Type B pancreatic cell (in vitro differentiated cells): ENCODE measurements around the gene DCLRE1B. TPM values are rescaled to one million over a fixed set of nuclear protein-coding genes. Genes with fewer than 3 reads are reported as not detected.

Source experiments
- DNase-seq: peaks from one replicate; pipeline ENCODE4 v3.0.0; 2021; ENCODE audit warnings: mixed read lengths; ENCODE audit not compliant: unreplicated experiment; ENCODE audit errors: extremely low spot score
- H3K27ac Mint-ChIP-seq: 2 replicates; pipeline ENCODE4 v1.8.0; 2021; ENCODE audit warnings: mild to moderate bottlenecking, mixed read lengths
- H3K27me3 Mint-ChIP-seq: 2 replicates; pipeline ENCODE4 v1.8.0; 2021; ENCODE audit warnings: mixed read lengths
- H3K36me3 Mint-ChIP-seq: 2 replicates; pipeline ENCODE4 v1.8.0; 2021; ENCODE audit warnings: mixed read lengths
- H3K4me1 Mint-ChIP-seq: one replicate; pipeline ENCODE4 v1.8.0; 2021; ENCODE audit warnings: mixed read lengths; ENCODE audit not compliant: unreplicated experiment
- H3K4me3 Mint-ChIP-seq: 2 replicates; pipeline ENCODE4 v1.8.0; 2021; ENCODE audit warnings: mild to moderate bottlenecking, mixed read lengths
- H3K9me3 Mint-ChIP-seq: 2 replicates; pipeline ENCODE4 v1.8.0; 2021; ENCODE audit warnings: mixed read lengths
- CTCF ChIP-seq: fragments of 200-600 bp; sonication (generic); conservative IDR thresholded peaks from 2 replicates; pipeline ENCODE4 v1.5.0; 2021; ENCODE audit warnings: antibody characterized with exemption, mild to moderate bottlenecking
- total RNA-seq: library from RNA; stranded (reverse); gene quantifications from 2 replicates; pipeline ENCODE4 v1.2.1, GENCODE V29; 2021; ENCODE audit warnings: low replicate concordance

The DCLRE1B gene
- total RNA-seq, 1 donor from 2014 or later: 16.0 TPM

DNA sequence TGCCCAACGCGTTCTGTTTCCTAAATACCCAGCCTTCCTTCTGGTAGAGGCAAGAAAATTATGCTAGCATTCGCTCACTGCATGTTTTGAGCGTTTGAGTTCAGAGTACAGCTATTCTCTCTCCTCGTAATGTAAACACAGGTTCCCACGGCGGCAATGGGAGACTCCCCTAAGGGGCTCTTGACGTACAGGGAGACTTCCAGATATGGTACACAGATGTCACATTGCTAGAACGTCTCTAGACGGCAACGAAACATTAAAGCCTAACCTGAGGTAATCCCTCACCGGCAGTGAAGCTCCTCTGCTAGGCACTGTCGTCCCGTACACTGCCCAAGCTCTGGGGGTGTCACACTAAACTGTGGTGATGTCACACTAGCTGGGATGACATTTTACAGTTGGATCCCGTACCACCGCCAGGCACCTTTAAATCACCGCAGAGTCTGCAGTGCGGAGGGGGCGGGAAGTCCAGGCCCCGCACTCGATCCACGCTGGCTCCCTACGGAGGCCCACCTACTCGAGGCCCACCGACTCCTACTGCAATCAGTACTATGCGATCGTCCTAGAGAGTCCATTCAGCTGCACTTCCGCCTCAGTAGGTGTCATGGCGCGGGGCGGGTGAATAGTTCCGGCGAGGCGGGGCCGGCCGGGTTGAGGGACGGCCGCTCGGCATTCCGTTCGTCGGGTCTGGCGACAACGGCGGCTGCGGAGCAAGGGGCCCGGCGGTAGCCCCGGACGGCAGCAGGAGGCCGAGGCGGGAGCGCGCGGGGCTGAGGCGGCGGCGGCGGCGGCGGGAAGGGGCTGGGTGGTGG lies 24.0 kb downstream of the DCLRE1B start, which contains the start of gene HIPK1:
Gene HIPK1 (plus strand): TSS at position 384 of the 809 bp plus-strand sequence.
- Mint-ChIP-seq H3K36me3 (no peaks in the 10 kb centered on the region), H3K27ac (peak within 1 kb of the TSS; percentile 99), H3K4me3 (peak within 1 kb of the TSS; percentile 98), H3K27me3 (peaks cover 6% of the 10 kb centered on the region), H3K9me3 (no peaks in the 10 kb centered on the region), H3K4me1 (peaks cover 39% of the 10 kb centered on the region)
- no peak for TF ChIP-seq CTCF
- DNase-seq: peak; percentile 94

- H3K36me3 Mint-ChIP-seq: no peaks in the 10 kb centered on the region
- H3K4me3 Mint-ChIP-seq: peak overlapping the region; percentile 97
- peaks cover 42% of the 10 kb centered on the region for H3K4me1 Mint-ChIP-seq
- peak; percentile 23 for TF ChIP-seq CTCF
- H3K27ac Mint-ChIP-seq: peak overlapping the region; percentile 98
- DNase-seq: no peak
- no peaks in the 10 kb centered on the region for H3K27me3 Mint-ChIP-seq
- no peaks in the 10 kb centered on the region for H3K9me3 Mint-ChIP-seq
Observed at GRCh38 chr1:113929750-113930498, 24.8 kb downstream of the DCLRE1B start.

DNA sequence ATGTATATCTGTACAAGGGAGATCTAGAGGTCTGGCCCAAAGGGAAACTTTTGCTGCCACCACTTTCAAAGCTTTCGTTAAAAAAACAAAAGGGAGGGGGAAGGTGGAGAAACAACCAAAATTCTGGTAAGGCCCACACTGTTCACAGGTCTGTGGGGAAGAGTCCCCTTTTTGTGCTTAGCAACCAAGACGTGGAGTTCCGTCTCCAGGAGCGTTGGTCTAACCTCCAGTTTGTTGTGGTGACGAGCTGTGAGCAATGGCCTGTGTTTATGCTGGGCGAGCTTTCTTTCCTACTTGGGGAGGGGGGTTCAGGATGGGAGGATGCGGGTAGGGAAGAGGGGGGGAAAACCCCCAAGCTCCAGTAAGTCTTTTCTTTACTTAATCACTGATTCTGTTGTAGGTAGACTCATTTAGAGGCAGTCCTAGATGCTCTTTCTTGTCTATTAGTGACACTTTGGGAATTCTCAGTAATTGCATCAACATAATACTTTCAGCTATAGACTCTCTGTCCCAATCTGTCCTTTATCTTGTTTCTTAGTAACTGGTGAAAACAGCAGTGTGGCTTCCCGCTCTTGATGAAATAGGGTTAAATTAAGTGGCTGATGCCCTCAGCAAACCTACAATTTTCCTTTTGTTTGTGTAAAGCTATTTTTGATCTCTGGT lies 25.5 kb downstream of the DCLRE1B start:
- Mint-ChIP-seq H3K27ac (peak overlapping the region; percentile 98), H3K27me3 (no peaks in the 10 kb centered on the region), H3K9me3 (no peaks in the 10 kb centered on the region), H3K4me3 (peak overlapping the region; percentile 97), H3K4me1 (peaks cover 42% of the 10 kb centered on the region), H3K36me3 (no peaks in the 10 kb centered on the region)
- DNase-seq: no peak
- TF ChIP-seq CTCF: no peak

GRCh38 chr1:113931451-113931851 lies 26.3 kb downstream of the DCLRE1B start:
- DNase-seq: no peak
- H3K9me3 Mint-ChIP-seq: no peaks in the 10 kb centered on the region
- peak overlapping the region; percentile 98 for H3K27ac Mint-ChIP-seq
- peak overlapping the region; percentile 97 for H3K4me3 Mint-ChIP-seq
- H3K36me3 Mint-ChIP-seq: no peaks in the 10 kb centered on the region
- peaks cover 42% of the 10 kb centered on the region for H3K4me1 Mint-ChIP-seq
- H3K27me3 Mint-ChIP-seq: no peaks in the 10 kb centered on the region
- no peak for TF ChIP-seq CTCF

GRCh38 chr1:113934006-113934405 lies 28.9 kb downstream of the DCLRE1B start:
- peaks cover 46% of the 10 kb centered on the region for H3K4me1 Mint-ChIP-seq
- H3K4me3 Mint-ChIP-seq: peak overlapping the region; percentile 46
- no peaks in the 10 kb centered on the region for H3K36me3 Mint-ChIP-seq
- no peaks in the 10 kb centered on the region for H3K27me3 Mint-ChIP-seq
- no peak for TF ChIP-seq CTCF
- H3K9me3 Mint-ChIP-seq: no peaks in the 10 kb centered on the region
- H3K27ac Mint-ChIP-seq: peak overlapping the region; percentile 2
- no peak for DNase-seq
